ENCODE results near the gene RFX8.
"Not testable (repeated sequence)": the region's sequence is repeated elsewhere in the genome, so short reads cannot be mapped to it uniquely, and the experiment has no call there.

RFX8 gene

DNA sequence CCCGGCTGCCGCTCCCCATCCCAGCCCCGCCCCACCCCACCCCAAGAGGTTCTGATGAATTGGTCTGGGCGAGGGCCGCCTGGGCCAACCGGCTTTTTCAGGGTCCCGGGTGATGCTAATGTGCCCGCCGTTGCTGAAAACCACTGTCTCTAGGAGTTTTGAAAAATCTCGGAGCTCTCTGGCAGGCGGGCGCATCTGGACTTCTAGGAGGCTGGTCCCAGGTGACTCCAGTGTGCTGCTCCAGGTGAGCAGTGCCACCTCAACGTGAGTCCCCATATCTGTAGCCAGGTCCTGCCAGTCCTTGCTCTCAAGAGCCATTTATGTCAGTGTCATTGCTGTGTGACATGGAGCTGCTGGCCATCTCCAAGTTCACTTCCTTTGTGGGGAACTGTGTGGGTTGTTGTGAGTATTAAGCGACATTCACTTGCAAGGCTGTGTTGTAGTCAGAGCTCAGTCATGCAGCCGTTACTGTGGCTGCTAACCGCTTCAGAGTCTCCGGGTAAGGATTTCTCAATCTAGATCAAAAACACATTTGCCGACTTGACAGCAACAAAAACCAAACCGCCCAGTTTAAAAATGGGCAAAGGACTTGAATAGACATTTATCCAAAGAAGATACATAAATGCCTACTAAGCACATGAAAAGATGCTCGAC lies at the start of gene RFX8:
Gene RFX8, minus strand, starts transcription at position 382 of the 654 bp plus-strand sequence. CDS start 8,264 bp downstream, outside the sequence.
- DNase-seq (ENCODE audit: low read depth): peak; percentile 47

GRCh38 chr2:101521487-101521886 lies 46.6 kb upstream of the RFX8 start:
- DNase-seq (ENCODE audit: low read depth): no peak

GRCh38 chr2:101520246-101520645 lies 45.3 kb upstream of the RFX8 start:
- no peak for DNase-seq (ENCODE audit: low read depth)

DNA sequence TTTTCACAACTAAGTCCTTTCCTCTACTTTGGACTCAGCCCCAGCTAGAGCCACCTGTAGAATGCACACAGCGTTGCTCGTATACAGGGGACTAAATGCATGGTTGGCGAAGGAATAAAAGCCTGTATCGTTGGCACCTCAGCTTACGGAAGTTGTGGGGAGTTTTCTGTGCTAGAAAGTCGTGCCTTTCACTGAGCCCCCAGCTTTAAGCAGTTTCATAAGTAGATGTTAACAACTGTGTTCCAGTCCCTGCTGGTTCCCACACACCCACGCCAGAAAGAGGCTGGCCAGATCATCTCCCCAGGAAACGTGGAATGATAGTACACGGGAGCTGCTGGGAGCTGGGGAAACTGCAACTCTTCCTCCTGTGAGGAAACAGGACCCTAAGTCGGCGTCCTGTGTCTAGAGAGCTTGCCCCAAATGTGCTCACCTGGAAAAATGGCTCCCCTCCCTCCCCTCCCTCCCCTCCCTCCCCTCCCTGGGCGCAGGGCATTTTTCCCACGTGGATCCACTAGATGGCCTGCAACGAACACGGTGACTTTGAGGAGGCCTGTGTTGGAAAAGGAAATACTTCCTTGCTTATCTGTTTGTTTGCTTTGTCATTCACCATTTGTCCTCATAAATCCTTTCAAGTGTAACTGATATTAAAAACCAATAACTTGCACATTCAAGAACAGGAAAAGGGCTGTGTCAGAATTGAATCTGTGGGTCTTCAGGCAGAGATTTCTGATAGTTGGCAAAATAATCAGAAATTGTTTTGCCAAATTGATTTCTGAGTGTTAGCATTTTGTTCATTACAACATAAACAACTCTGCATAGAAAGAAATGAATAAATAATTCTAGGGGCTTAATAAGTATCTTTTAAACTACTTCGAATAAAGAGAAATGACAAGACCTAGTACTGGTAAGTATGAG lies 43.9 kb upstream of the RFX8 start:
- DNase-seq (ENCODE audit: low read depth): no peak

- no peak for DNase-seq (ENCODE audit: low read depth)
Observed at GRCh38 chr2:101517758-101518271, 42.9 kb upstream of the RFX8 start.

DNA sequence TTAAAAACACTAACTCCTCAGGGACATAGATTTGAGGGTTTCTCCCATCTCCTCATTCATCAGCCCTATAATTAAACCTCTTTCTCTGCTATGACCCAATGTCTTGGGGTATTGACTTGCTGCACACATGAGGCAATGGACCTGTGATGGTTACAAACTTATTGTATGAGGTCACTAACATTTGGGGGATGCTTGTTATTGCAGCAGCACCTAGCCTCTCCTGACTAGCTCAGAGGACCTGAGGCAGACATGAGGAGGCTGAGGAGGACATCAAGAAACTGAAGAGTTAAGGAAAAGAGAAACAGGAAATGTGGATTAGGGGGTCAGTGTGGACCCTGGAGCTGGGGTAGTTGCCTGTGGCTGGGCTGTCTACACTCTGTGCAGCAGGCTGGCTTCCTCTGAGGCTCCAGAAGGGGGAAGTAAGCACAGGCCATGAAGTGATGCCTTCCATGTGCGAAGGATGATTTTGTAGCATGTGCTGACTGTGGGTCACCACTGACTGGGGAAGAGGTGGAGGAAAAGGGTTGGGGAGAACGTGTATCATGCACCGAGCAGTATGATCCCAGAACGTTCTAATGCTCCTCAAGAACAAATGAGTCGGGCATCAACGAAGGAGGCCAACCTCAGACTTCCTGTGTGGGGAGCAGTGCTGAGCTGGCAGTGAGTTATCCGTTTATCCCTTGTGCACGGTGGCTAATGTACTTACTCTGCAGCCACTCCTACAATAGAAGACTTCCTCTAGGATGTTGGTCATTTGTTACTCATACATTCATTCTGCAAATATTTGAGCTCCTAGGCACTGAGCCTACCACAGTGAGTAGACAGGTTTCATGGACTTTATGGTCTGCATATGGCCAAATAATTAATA lies 42.1 kb upstream of the RFX8 start:
- DNase-seq (ENCODE audit: low read depth): peak; percentile 31

- DNase-seq (ENCODE audit: low read depth): no peak
Observed at GRCh38 chr2:101516349-101516748, 41.4 kb upstream of the RFX8 start.

GRCh38 chr2:101515477-101515876 lies 40.6 kb upstream of the RFX8 start:
- DNase-seq (ENCODE audit: low read depth): no peak

GRCh38 chr2:101512993-101513392 lies 38.1 kb upstream of the RFX8 start:
- no peak for DNase-seq (ENCODE audit: low read depth)

DNA sequence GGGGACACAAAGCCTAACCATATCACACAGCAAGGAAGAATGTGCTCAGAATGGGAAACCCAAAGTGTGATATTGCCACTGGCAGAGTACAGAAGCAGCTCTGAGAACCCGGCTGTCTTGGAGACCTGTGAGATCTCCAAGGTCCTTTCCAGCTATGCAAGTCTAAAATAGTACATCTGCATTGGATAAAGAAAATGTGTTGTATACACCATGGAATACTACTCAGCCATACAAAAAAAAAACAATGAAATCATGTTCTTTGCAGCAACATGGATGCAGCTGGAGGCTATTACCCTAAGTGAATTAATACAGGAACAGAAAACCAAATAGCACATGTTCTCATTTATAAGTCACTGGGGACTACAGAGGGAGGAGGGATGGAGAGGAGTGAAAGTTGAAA lies 36.5 kb upstream of the RFX8 start:
- no peak for DNase-seq (ENCODE audit: low read depth)

- no peak for DNase-seq (ENCODE audit: low read depth)
Observed at GRCh38 chr2:101509499-101510284, 34.8 kb upstream of the RFX8 start.

GRCh38 chr2:101508636-101509035 lies 33.7 kb upstream of the RFX8 start:
- DNase-seq (ENCODE audit: low read depth): no peak

- not testable (repeated sequence) for DNase-seq (ENCODE audit: low read depth)
Observed at GRCh38 chr2:101505276-101505675, 30.4 kb upstream of the RFX8 start.

DNA sequence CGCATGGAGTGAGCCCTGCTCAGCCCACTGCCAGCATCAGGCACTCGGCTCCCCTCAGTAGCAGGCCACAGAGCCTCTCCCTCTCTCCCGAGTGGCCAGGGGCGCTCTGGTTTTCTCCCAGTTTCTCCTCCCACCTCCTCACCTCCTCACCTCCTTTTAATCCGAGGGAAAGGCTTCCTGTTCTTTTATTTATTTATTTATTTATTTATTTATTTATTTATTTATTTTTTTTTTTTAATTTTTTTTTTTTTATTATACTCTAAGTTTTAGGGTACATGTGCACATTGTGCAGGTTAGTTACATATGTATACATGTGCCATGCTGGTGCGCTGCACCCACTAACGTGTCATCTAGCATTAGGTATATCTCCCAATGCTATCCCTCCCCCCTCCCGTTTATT lies 29.8 kb upstream of the RFX8 start:
- DNase-seq (ENCODE audit: low read depth): not testable (repeated sequence)

GRCh38 chr2:101502095-101502494 lies 27.2 kb upstream of the RFX8 start:
- no peak for DNase-seq (ENCODE audit: low read depth)

DNA sequence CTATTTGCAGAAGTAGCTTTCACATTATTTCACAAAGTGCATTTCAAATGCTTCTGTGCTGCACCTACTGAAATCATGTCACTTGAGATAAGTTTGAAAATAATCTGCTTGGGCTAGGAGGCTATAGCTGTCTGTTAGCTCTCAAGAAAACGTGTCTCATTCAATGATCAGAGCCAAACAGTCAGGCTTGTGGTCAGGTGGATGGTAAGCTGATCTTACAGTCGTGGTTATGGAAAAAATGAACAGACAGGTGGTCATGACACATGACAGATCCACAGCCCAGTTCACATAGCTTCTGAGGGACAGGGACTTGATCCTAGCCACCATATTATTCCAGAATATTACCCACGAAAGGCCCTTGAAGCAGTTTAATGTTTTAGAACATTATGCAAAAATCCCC lies 26.5 kb upstream of the RFX8 start:
- no peak for DNase-seq (ENCODE audit: low read depth)

DNA sequence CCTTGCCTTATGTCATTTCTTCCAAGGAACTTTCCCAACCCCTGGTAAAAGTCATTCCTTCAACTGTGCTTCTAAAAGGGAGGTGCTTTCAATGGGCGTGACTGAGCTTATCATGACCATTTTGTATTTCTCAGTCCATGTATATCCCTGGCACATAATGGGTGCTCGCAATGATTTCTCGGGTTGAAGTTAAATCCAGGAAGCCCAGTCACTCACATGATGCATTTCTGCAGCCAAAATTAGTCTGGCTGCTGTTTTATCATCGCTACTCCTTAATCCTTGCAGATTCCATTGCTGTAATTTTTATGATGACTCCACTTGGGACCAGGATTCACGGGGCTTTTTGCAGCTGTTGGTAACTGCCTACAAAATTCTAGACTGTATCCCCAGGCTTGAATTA lies 25.9 kb upstream of the RFX8 start:
- no peak for DNase-seq (ENCODE audit: low read depth)

DNA sequence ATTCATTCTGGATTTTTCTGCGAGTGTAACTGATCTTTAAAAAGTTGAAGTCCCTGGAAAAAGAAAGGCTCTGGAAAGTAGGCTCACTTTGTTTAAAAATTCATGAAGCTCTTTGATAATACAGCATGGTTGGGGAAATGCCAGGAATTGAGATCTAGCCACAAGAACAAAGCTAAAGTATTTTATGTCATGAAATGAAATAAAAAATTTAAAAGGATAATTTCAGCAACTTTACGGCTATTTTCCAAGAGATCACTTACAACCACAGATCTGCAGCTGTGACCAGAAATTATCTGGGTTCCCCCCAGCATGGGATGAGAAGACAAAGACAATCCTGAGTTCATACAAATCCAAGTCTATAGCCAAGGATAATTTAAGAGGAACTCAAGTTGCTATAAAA lies 25.3 kb upstream of the RFX8 start:
- DNase-seq (ENCODE audit: low read depth): no peak

GRCh38 chr2:101496279-101496678 lies 21.4 kb upstream of the RFX8 start:
- DNase-seq (ENCODE audit: low read depth): no peak

DNA sequence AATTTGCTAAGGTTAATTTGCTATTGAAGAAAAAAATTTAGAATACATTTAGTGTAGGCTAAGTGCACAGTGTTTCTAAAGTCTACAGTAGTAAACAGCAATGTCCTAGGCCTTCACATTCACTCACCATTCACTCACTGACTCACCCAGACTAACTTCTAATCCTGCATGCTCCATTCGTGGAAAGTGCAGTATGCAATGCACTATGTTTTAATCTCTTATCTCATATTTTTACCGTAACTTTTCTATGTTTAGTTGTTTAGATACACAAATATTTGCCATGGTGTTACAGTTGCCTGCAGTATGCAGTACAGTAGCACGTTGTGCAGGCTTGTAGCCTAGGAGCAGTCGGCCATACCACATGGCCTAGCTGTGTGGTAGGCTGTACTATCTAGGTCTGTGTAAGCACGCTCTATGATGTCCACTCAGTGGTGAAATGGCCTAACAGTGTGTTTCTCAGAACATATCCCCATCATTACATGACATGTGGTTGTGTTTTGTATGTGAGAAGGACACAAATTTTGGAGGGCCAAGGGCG lies 18.1 kb upstream of the RFX8 start:
- no peak for DNase-seq (ENCODE audit: low read depth)

DNA sequence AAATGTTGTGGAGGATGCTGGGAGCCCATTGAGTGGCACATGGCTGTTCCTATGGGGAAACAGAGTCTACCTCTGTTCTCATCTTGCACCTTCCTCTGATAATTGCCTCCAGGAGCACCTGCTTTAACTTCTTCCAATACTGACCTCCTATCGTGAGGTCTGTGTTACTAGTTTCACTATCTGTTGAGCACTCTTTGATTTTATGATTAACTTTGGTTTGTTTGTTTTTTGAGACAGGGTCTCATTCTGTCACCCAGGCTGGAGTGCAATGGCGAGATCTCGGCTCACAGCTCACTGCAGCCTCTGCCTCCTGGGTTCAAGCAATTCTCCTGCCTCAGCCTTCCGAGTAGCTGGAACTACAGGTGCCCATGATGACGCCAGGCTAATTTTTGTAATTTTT lies 12.1 kb upstream of the RFX8 start:
- DNase-seq (ENCODE audit: low read depth): no peak
